Cerebellar nuclear complex (tissue), 1 donor: ENCODE results near the gene ISOC1.

Experiments
- DNase-seq, 2 experiments: peaks; one replicate each; lab custom pipeline; 2025; lab: John Stamatoyannopoulos, UW

The ISOC1 gene

DNA sequence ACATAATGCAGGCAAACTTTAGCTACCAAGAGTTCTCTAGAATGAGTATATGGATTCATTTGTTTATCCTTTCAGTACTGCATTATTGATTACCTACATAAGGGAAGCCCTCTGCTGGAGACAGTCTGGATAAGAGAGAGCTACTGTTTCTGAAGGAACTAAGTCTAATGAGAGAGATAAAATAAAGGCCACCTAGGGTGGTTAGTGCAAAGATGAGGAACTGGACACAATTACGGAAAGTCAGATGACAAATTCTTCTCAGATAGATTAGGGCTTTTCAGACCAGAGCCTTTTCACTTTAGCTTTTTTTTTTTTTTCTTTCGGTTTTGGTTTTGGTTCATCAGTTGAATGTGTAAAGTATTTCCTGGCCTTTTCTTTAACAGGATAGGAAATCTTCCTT is 31.3 kb downstream of the ISOC1 start:
- DNase-seq = no peak

- no peak for DNase-seq
Observed at GRCh38 chr5:129133553-129133952, 39.0 kb downstream of the ISOC1 start.

GRCh38 chr5:129135633-129136032 is 41.1 kb downstream of the ISOC1 start:
- no peak for DNase-seq

DNA sequence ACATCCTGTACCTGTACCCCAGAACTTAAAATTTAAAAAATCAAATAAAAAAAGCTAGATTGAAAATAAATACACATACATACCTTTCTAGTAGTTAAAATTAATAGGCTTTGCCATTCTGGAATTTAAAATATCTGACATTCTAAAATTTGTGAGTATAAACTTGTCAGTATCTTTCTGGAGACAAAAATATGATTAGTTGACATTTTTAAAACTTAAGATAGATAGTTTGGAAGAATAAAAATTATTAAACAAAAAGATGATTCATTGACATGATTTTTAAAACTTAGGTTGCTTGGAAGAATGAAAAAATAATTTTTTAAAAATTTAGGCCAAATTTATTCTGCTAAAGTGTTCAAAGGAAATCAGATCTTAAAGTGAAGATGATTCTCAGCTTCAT is 43.1 kb downstream of the ISOC1 start:
- DNase-seq = no peak

- no peak for DNase-seq
Observed at GRCh38 chr5:129141078-129141477, 46.5 kb downstream of the ISOC1 start.

GRCh38 chr5:129141696-129142095 is 47.1 kb downstream of the ISOC1 start:
- no peak for DNase-seq

GRCh38 chr5:129155876-129156275 is 61.3 kb downstream of the ISOC1 start:
- no peak for DNase-seq

GRCh38 chr5:129161830-129162229 is 67.3 kb downstream of the ISOC1 start:
- no peak for DNase-seq
